Spinal cord (tissue), 10 donors: Measurements from ENCODE around the gene NPC1. TPM values are rescaled to one million over a fixed set of nuclear protein-coding genes. Genes with fewer than 3 reads are reported as not detected.

Source experiments
- DNase-seq, 6 donors: peaks; one replicate each; pipeline versions ENCODE4 v3.0.0 to v3.0.0-alpha.2; 2013 to 2015; ENCODE audit warnings: low spot score in 6 of 6, low read depth in 4 of 6
- H3K27ac ChIP-seq: one replicate; pipeline ENCODE4 v1.5.1; 2013; ENCODE audit warnings: low read depth, low read length, control low read depth
- H3K27me3 ChIP-seq: one replicate; pipeline ENCODE4 v1.6.1; 2013; ENCODE audit warnings: low read length; ENCODE audit not compliant: control insufficient read depth, insufficient read depth
- H3K36me3 ChIP-seq: one replicate; pipeline ENCODE4 v1.6.1; 2013; ENCODE audit warnings: low read length; ENCODE audit not compliant: control insufficient read depth, insufficient read depth
- H3K4me1 ChIP-seq: one replicate; pipeline ENCODE4 v1.6.1; 2013; ENCODE audit warnings: low read length; ENCODE audit not compliant: control insufficient read depth, insufficient read depth
- H3K4me3 ChIP-seq: one replicate; pipeline ENCODE4 v1.5.1; 2013; ENCODE audit warnings: low read depth, low read length, control low read depth
- H3K9me3 ChIP-seq: one replicate; pipeline ENCODE4 v1.6.1; 2013; ENCODE audit warnings: low read length; ENCODE audit not compliant: control insufficient read depth, insufficient read depth
- WGBS: methylation state at CpG from one replicate; pipeline ENCODE4 v1.1.5; 2013; ENCODE audit warnings: missing lambda C conversion rate; ENCODE audit not compliant: insufficient coverage; 5-methylcytosine and 5-hydroxymethylcytosine counted together
- polyA plus RNA-seq, 2 donors: library from polyadenylated mRNA; unstranded; fragments of 120-200 nt; gene quantifications; one replicate each; pipeline ENCODE4 v1.2.1, GENCODE V29; 2013; ENCODE audit not compliant: insufficient read length in 2 of 2
- total RNA-seq, 2 donors: library from RNA; depleted of rRNA in 1 of 2; stranded (reverse); fragments of 120-200 nt in 1 of 2; fragments of >200 nt in 1 of 2; gene quantifications; one replicate each; pipeline versions ENCODE4 v1.2.3 to v1.2.4, GENCODE V29; 2013 to 2014
- donor health status: healthy.

NPC1 gene
- total and polyA plus RNA-seq, 4 donors, result 29.0 to 63.4 (median 38.8) TPM

DNA sequence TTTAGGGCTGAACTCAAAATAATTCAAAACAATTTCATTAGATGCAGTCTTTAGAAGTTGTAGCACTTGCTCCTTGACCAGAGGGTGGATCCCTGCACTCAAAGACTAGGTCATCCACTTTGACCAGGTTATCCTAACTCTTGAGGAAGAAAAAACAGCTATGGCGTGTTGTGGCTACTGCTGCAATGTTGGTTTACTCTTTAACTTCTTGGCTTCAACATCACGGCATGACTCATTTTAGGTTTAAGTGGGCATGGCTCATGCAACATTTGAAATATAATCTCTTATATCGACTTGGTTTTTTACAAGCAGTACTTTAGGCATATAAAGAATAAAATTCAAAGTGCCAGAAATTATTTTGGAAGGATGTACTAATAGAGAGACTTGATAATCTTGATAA lies 41.0 kb upstream of the NPC1 start:
- DNase-seq, result no peak
- WGBS, result no CpG with 5 or more reads among the region's 3 CpGs
- Histone ChIP-seq H3K27me3 (no peaks in the 10 kb centered on the region), H3K4me1 (no peaks in the 10 kb centered on the region), H3K4me3 (no peak overlapping the region), H3K36me3 (no peaks in the 10 kb centered on the region), H3K9me3 (no peaks in the 10 kb centered on the region), H3K27ac (no peak overlapping the region)

DNA sequence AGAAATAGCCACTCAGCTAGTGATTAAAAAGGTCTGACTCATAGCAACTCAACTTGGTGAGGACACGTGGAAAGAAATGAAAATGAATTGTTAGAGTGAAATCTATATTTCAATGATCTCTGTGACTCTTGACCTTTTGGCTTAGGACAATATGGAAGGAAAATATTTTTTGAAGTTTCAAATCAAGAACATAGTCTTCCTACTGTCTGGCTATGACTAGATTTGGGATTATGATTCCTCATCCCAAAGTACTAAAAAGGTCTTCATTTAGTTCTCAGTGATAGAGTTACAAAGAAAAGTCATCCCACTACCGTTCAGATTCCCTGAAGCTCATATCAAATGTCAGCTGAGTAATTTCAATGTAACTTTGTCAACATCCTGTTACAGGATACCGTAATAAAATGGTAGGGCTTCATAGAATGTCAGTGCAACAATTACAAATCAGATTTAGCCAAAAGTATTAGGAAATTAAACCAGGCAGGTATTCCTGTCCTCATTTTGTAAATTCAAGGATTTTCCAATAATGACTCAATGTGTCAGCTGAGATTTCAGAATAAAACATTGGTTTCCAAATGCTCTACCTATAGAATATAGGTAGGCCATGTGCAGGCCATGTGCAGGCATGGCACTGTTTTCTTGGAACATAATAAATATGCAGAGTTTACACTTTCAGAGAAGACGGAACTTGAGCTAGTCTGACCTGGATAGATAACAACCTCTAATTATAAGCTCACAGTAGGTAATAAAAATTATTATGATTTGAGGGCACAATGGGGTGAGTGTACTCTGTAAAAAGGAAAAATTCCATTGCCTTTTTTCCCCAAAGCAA lies 40.4 kb upstream of the NPC1 start:
- no peak for DNase-seq
- H3K4me3 ChIP-seq, result no peak overlapping the region
- H3K36me3 ChIP-seq, result no peaks in the 10 kb centered on the region
- 100% methylated on average over 1 of the region's 4 CpGs for WGBS
- H3K27ac ChIP-seq, result no peak overlapping the region
- no peaks in the 10 kb centered on the region for H3K9me3 ChIP-seq
- H3K4me1 ChIP-seq, result no peaks in the 10 kb centered on the region
- no peaks in the 10 kb centered on the region for H3K27me3 ChIP-seq

DNA sequence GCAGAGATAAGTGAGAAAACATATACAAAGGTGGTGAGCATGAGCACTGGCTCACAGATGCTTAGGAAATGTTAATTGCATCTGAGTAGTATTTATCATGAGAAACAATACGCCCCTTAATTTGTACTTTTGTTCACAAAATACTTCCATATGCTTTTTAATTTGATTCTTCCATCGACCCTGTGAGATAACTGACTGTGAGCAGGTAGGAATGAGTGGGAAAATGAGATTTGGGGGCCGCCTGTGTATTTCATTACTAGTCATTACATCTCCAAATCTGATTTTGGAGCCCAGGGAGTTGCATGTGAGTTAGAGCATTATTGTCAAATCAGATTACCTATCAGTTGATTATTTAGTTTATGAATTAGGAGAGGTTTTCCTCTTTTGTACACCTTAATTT lies 36.7 kb upstream of the NPC1 start:
- Histone ChIP-seq H3K4me3 (no peak overlapping the region), H3K4me1 (peaks cover 11% of the 10 kb centered on the region), H3K27me3 (peaks cover 19% of the 10 kb centered on the region), H3K9me3 (no peaks in the 10 kb centered on the region), H3K36me3 (no peaks in the 10 kb centered on the region), H3K27ac (no peak overlapping the region)
- no peak for DNase-seq
- WGBS, result no CpG with 5 or more reads among the region's 3 CpGs

DNA sequence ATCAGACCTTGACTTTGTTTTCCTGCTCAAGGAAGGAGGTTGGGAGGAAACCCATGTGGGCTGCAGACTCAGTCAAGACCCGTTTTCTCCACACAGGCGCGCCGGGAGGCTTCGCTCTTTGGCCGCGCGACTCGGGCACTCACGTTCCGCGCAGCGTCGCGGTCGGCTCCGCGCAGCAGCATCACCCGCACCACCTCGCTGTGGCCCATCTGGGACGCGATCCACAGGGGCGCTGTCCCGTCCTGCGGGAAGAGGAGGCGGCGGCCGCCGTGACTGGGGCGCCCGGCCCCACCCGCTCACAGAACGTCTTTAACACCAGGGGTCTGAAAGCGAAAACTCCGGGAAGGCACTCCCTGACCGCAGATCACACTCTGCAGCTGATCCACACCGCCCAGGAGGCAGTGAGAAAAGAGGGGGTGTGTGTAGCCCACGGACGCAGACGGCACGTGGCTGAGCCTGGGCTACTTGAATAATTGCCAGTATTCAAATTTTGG lies 33.1 kb upstream of the NPC1 start:
- Histone ChIP-seq H3K27me3 (peaks cover 19% of the 10 kb centered on the region), H3K4me1 (peaks cover 11% of the 10 kb centered on the region), H3K4me3 (peak overlapping the region; percentile 32), H3K27ac (no peak overlapping the region), H3K9me3 (no peaks in the 10 kb centered on the region), H3K36me3 (no peaks in the 10 kb centered on the region)
- under 1% methylated on average over 40 of the region's 41 CpGs for WGBS
- peak in 2 of 6 donors; percentile 62 to 70 for DNase-seq

DNA sequence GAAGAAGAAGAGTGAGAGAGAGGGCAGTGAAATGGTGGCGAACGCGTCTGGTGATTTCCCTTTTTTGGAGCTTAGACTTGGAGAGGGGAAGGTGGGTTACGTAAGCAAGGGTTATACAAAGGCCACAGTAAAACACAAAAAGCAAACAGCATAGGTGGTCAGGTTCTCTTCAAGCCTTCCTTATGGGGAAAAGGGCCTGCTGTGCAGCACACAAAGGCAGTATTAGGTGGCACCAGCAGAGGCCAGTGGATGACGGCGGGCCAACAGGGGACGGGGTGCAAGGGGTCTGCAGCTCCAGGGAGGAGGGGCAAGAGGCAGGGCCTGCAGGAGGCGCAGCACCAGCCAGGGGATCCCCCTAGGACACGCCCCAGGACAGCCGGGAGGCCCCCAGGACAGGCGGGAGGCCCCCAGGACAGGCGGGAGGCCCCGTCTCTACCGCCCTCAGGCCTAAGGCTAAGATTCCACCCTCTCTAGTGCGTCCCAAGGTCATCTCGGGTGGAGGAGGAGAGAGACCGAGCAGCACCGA lies 32.6 kb upstream of the NPC1 start:
- Histone ChIP-seq H3K4me3 (peak overlapping the region; percentile 32), H3K27me3 (peaks cover 19% of the 10 kb centered on the region), H3K36me3 (no peaks in the 10 kb centered on the region), H3K9me3 (no peaks in the 10 kb centered on the region), H3K4me1 (peaks cover 11% of the 10 kb centered on the region), H3K27ac (no peak overlapping the region)
- peak in 2 of 6 donors; percentile 48 to 49 for DNase-seq
- WGBS, result 28% methylated on average over 12 of the region's 18 CpGs

DNA sequence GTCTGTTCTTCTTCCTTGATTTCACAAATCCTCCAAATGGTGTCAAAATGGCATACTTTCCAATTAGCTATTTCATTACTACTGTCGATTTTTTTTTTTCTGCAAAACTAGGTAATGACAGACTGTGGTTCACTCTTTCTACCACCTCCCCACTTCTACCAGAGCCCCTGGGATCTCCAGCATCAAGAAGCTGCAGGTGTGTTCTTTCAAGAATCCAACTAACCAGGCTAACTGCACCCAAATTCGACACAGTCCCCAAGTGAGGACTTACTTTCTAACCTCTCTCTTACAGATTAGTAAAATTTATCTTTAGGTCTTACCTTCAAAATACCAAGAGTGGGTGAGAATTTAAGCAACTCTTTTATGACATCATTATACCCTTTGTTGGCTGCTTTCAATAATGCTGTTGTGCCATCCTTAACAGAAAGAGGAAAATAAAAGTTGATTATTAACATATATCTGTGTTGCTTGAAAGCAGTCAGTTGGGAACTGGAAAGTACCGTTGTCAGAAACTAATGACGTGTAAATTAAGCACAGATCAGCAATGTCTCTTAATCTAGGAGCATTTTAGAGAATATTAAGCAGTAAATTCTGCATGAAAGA lies 31.2 kb upstream of the NPC1 start:
- Histone ChIP-seq H3K27ac (no peak overlapping the region), H3K36me3 (no peaks in the 10 kb centered on the region), H3K27me3 (peaks cover 19% of the 10 kb centered on the region), H3K4me3 (no peak overlapping the region), H3K4me1 (peaks cover 11% of the 10 kb centered on the region), H3K9me3 (no peaks in the 10 kb centered on the region)
- 67% methylated on average over 1 of the region's 4 CpGs for WGBS
- DNase-seq, result peak in 1 of 6 donors; percentile 51

DNA sequence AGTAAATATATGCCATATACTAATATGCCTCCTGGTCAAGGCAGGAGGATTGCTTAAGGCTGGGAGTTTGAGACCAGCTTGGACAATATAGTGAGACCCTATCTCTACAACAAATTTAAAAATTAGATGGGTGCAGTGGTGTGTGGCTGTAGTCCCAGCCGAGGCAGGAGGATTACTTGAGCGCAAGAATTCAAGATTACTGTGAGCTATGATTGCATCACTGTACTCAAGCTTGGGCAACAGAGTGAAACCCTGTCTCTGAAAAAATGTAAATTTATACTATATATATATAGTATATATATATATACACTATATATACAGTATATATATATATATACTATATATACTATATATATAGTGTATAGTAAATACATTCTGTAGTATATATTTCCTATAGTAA lies 30.0 kb upstream of the NPC1 start:
- H3K36me3 ChIP-seq, result no peaks in the 10 kb centered on the region
- peaks cover 11% of the 10 kb centered on the region for H3K4me1 ChIP-seq
- H3K27ac ChIP-seq, result no peak overlapping the region
- no CpG with 5 or more reads among the region's 2 CpGs for WGBS
- H3K4me3 ChIP-seq, result no peak overlapping the region
- no peaks in the 10 kb centered on the region for H3K9me3 ChIP-seq
- peaks cover 19% of the 10 kb centered on the region for H3K27me3 ChIP-seq
- DNase-seq, result no peak

DNA sequence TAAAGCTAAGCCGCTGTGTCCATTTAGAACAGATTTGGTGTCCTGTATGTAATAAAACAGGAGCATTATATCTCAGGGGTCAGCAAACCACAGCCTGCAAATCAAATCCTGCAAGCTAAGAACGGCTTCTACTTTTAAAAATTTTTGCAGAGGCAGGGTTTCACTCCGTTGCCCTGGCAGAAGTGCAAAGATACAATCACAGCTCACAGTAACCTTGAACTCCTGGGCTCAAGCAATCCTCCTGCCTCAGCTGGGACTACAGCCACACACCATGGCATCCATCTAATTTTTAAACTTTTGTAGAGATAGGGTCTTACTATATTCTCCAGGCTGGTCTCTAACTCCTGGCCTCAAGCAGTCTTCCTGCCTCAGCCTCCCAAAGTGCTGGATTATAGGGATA lies 28.6 kb upstream of the NPC1 start:
- H3K4me1 ChIP-seq, result peaks cover 11% of the 10 kb centered on the region
- H3K4me3 ChIP-seq, result no peak overlapping the region
- no peak overlapping the region for H3K27ac ChIP-seq
- WGBS, result 88% methylated on average over 3 of the region's 3 CpGs
- H3K9me3 ChIP-seq, result no peaks in the 10 kb centered on the region
- DNase-seq, result no peak
- peaks cover 5% of the 10 kb centered on the region for H3K27me3 ChIP-seq
- H3K36me3 ChIP-seq, result no peaks in the 10 kb centered on the region

DNA sequence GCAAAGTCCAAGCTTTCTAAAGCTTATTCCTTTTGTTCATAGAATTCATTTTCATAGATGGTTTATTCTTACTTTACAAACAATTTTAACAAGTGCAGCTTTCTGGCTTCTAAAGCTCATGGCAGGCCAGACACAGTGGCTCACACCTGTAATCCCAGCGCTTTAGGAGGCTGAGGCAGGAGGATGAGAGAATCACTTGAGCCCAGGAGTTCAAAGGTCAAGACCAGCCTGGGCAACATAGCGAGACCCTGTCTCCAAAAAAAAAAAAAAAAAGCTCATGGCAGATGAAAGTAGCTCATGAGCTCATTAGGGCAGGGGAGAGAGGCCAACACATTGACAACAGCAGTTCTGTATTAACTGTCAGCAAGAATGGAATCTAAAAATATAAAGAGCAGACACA lies 28.1 kb upstream of the NPC1 start:
- 87% methylated on average over 2 of the region's 2 CpGs for WGBS
- Histone ChIP-seq H3K27ac (no peak overlapping the region), H3K9me3 (no peaks in the 10 kb centered on the region)

More for the DNA sequence above, 28.1 kb upstream of the NPC1 start:
- no peak for DNase-seq
- Histone ChIP-seq H3K4me1 (peaks cover 7% of the 10 kb centered on the region), H3K36me3 (no peaks in the 10 kb centered on the region), H3K27me3 (peaks cover under 1% of the 10 kb centered on the region), H3K4me3 (no peak overlapping the region)
